HEK293 (cell line): ENCODE results near the gene FAM83F.

Source experiments
- CTCF ChIA-PET: fragments of 350-600 bp; formaldehyde crosslinking; extraction: SDS; loops from one replicate; lab custom pipeline; 2021; ENCODE audit warnings: antibody characterized with exemption; lab: Yijun Ruan, JAX
- POLR2A ChIA-PET: fragments of 300-600 bp; formaldehyde crosslinking; extraction: SDS; loops from one replicate; lab custom pipeline; 2020; ENCODE audit warnings: antibody characterized with exemption, inconsistent platforms; lab: Yijun Ruan, JAX
- H3K27ac ChIP-seq: fragments of 200-500 bp; sonication (Bioruptor generic); 2 replicates; pipeline ENCODE4 v1.5.1; 2014; ENCODE audit warnings: low read depth, low read length, control low read depth, inconsistent platforms; ENCODE audit errors: extremely low read depth
- H3K36me3 ChIP-seq, 2 experiments: fragments of 200-500 bp in 1 of 2; sonication (Bioruptor generic) in 1 of 2; 1 replicate in 1 of 2; 2 replicates in 1 of 2; pipeline ENCODE4 v1.5.1; 2014 to 2017; ENCODE audit warnings: inconsistent platforms in 2 of 2, low read length in 2 of 2; ENCODE audit not compliant: control insufficient read depth in 2 of 2, insufficient read depth in 1 of 2
- H3K4me1 ChIP-seq: fragments of 200-500 bp; sonication (Bioruptor generic); 2 replicates; pipeline ENCODE4 v1.5.1; 2014; ENCODE audit warnings: mild to moderate bottlenecking, low read length, inconsistent platforms; ENCODE audit not compliant: control insufficient read depth, insufficient read depth
- H3K4me3 ChIP-seq: 2 replicates; pipeline ENCODE4 v1.5.1; 2011; ENCODE audit warnings: low read depth, mild to moderate bottlenecking, control low read depth, low read length, moderate library complexity
- H3K9me3 ChIP-seq: fragments of 200-500 bp; sonication (Bioruptor generic); 2 replicates; pipeline ENCODE4 v1.5.1; 2014; ENCODE audit warnings: low read depth, low read length, inconsistent platforms; ENCODE audit not compliant: control insufficient read depth, insufficient read depth
- HOXA7 ChIP-seq: sonication (generic); formaldehyde crosslinking; IDR thresholded peaks from 2 replicates; pipeline ENCODE4 v1.8.1; 2022; ENCODE audit warnings: missing genetic modification reagents, borderline replicate concordance
- REPIN1 ChIP-seq: fragments of 450-650 bp; formaldehyde crosslinking; IDR thresholded peaks from 2 replicates; pipeline ENCODE4 v1.5.1; 2017; ENCODE audit warnings: missing biosample characterization, missing genetic modification characterization, low read depth
- YY1 ChIP-seq: fragments of 450-650 bp; formaldehyde crosslinking; IDR thresholded peaks from 2 replicates; pipeline ENCODE4 v1.5.1; 2018; ENCODE audit warnings: missing biosample characterization, missing genetic modification characterization
- ZBTB10 ChIP-seq: fragments of 450-650 bp; formaldehyde crosslinking; IDR thresholded peaks from 2 replicates; pipeline ENCODE4 v1.5.1; 2016; ENCODE audit warnings: missing biosample characterization, missing genetic modification characterization
- ZBTB20 ChIP-seq: fragments of 450-650 bp; formaldehyde crosslinking; IDR thresholded peaks from 2 replicates; pipeline ENCODE4 v1.5.1; 2016; ENCODE audit warnings: missing biosample characterization, missing genetic modification characterization
- ZBTB48 ChIP-seq: fragments of 450-650 bp; formaldehyde crosslinking; IDR thresholded peaks from 2 replicates; pipeline ENCODE4 v1.5.1; 2016; ENCODE audit warnings: missing biosample characterization, missing genetic modification characterization
- ZFP37 ChIP-seq: fragments of 450-650 bp; formaldehyde crosslinking; IDR thresholded peaks from 2 replicates; pipeline ENCODE4 v1.5.1; 2016; ENCODE audit warnings: missing biosample characterization, missing genetic modification characterization
- ZNF121 ChIP-seq: fragments of 450-650 bp; formaldehyde crosslinking; IDR thresholded peaks from 2 replicates; pipeline ENCODE4 v1.5.1; 2016; ENCODE audit warnings: missing biosample characterization, missing genetic modification characterization
- ZNF138 ChIP-seq: fragments of 450-650 bp; formaldehyde crosslinking; IDR thresholded peaks from 2 replicates; pipeline ENCODE4 v1.5.1; 2016; ENCODE audit warnings: missing biosample characterization, missing genetic modification characterization, borderline replicate concordance
- ZNF223 ChIP-seq: fragments of 450-650 bp; formaldehyde crosslinking; IDR thresholded peaks from 2 replicates; pipeline ENCODE4 v1.5.1; 2016; ENCODE audit warnings: missing biosample characterization, missing genetic modification characterization
- ZNF335 ChIP-seq: fragments of 450-650 bp; formaldehyde crosslinking; conservative IDR thresholded peaks from 2 replicates; pipeline ENCODE4 v1.5.1; 2016; ENCODE audit warnings: missing biosample characterization, missing genetic modification characterization
- ZNF366 ChIP-seq: fragments of 450-650 bp; formaldehyde crosslinking; conservative IDR thresholded peaks from 2 replicates; pipeline ENCODE4 v1.5.1; 2016; ENCODE audit warnings: missing biosample characterization, missing genetic modification characterization
- ZNF394 ChIP-seq: fragments of 450-650 bp; formaldehyde crosslinking; IDR thresholded peaks from 2 replicates; pipeline ENCODE4 v1.5.1; 2016; ENCODE audit warnings: missing biosample characterization, missing genetic modification characterization, mild to moderate bottlenecking, moderate library complexity, borderline replicate concordance
- ZNF48 ChIP-seq: fragments of 450-650 bp; formaldehyde crosslinking; IDR thresholded peaks from 2 replicates; pipeline ENCODE4 v1.5.1; 2016; ENCODE audit warnings: missing biosample characterization, missing genetic modification characterization
- ZNF549 ChIP-seq: fragments of 450-650 bp; IDR thresholded peaks from 2 replicates; pipeline ENCODE4 v1.5.1; 2018; ENCODE audit warnings: missing biosample characterization, missing genetic modification characterization, mild to moderate bottlenecking, inconsistent platforms, moderate library complexity
- ZNF558 ChIP-seq: fragments of 450-650 bp; formaldehyde crosslinking; IDR thresholded peaks from 2 replicates; pipeline ENCODE4 v1.5.1; 2016; ENCODE audit warnings: missing biosample characterization, missing genetic modification characterization
- ZNF561 ChIP-seq: fragments of 450-650 bp; IDR thresholded peaks from 2 replicates; pipeline ENCODE4 v1.5.1; 2018; ENCODE audit warnings: missing biosample characterization, missing genetic modification characterization, borderline replicate concordance
- ZNF600 ChIP-seq: fragments of 450-650 bp; formaldehyde crosslinking; IDR thresholded peaks from 2 replicates; pipeline ENCODE4 v1.5.1; 2016; ENCODE audit warnings: missing biosample characterization, missing genetic modification characterization
- ZNF791 ChIP-seq: fragments of 450-650 bp; formaldehyde crosslinking; IDR thresholded peaks from 2 replicates; pipeline ENCODE4 v1.5.1; 2016; ENCODE audit warnings: missing biosample characterization, missing genetic modification characterization
- ZSCAN4 ChIP-seq: fragments of 450-650 bp; formaldehyde crosslinking; IDR thresholded peaks from 2 replicates; pipeline ENCODE4 v1.5.1; 2017; ENCODE audit warnings: missing biosample characterization, missing genetic modification characterization
- TF ChIP-seq, protein P1 (sequence below): fragments of 450-650 bp; formaldehyde crosslinking; IDR thresholded peaks from 2 replicates; pipeline ENCODE4 v1.5.1; 2017; ENCODE audit warnings: missing biosample characterization, missing genetic modification characterization
- TF ChIP-seq, protein P2 (sequence below): fragments of 450-650 bp; IDR thresholded peaks from 2 replicates; pipeline ENCODE4 v1.5.1; 2018; ENCODE audit warnings: missing biosample characterization, missing genetic modification characterization
- TF ChIP-seq, protein P3 (sequence below): fragments of 450-650 bp; formaldehyde crosslinking; IDR thresholded peaks from 2 replicates; pipeline ENCODE4 v1.5.1; 2017; ENCODE audit warnings: missing biosample characterization, missing genetic modification characterization

Gene FAM83F

GRCh38 chr22:40018051-40018450 is 23.3 kb downstream of the FAM83F start:
- CTCF ChIA-PET, result interaction anchor here (0.6 to 1.8 kb wide), 4 partner anchors 10 to 484 kb away, joined by 3 to 8 read pairs (median 4); no protein-coding TSS in a partner anchor
- no peak overlapping the region for H3K27ac ChIP-seq
- H3K36me3 ChIP-seq, result no peaks in the 10 kb centered on the region
- no peak overlapping the region for H3K4me3 ChIP-seq
- H3K4me1 ChIP-seq, result no peaks in the 10 kb centered on the region
- H3K9me3 ChIP-seq, result no peaks in the 10 kb centered on the region
- no peak for TF ChIP-seq ZBTB20 (tag by site-specific recombination)
- TF ChIP-seq, all 188 proteins: peak for 0
- POLR2A ChIA-PET, result no interaction called here

- Histone ChIP-seq H3K36me3 (no peaks in the 10 kb centered on the region), H3K27ac (no peak overlapping the region), H3K4me1 (no peaks in the 10 kb centered on the region), H3K9me3 (no peaks in the 10 kb centered on the region), H3K4me3 (no peak overlapping the region)
- TF ChIP-seq ZNF558 (tag by site-specific recombination) (no peak), ZFP37 (tag by site-specific recombination) (no peak), ZNF48 (tag by site-specific recombination) (no peak), ZNF121 (tag by site-specific recombination) (no peak), ZNF561 (tag by site-specific recombination) (no peak), ZNF791 (tag by site-specific recombination) (no peak), ZBTB48 (tag by site-specific recombination) (no peak), ZNF138 (tag by site-specific recombination) (no peak), ZBTB10 (no peak), ZNF394 (no peak)
- TF ChIP-seq, protein P1, sequence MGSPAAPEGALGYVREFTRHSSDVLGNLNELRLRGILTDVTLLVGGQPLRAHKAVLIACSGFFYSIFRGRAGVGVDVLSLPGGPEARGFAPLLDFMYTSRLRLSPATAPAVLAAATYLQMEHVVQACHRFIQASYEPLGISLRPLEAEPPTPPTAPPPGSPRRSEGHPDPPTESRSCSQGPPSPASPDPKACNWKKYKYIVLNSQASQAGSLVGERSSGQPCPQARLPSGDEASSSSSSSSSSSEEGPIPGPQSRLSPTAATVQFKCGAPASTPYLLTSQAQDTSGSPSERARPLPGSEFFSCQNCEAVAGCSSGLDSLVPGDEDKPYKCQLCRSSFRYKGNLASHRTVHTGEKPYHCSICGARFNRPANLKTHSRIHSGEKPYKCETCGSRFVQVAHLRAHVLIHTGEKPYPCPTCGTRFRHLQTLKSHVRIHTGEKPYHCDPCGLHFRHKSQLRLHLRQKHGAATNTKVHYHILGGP (tag by site-specific recombination), result no peak
- ChIA-PET POLR2A (interaction anchor here (0.8 kb wide), 1 partner anchor 17 kb away, joined by 3 read pairs; no protein-coding TSS in a partner anchor), CTCF (interaction anchor here (0.6 to 1.8 kb wide), 4 partner anchors 17 to 699 kb away, joined by 3 to 8 read pairs (median 3); no protein-coding TSS in a partner anchor)
Measured at GRCh38 chr22:40019100-40019499, 24.3 kb downstream of the FAM83F start.

GRCh38 chr22:40020956-40021355 is 26.2 kb downstream of the FAM83F start:
- CTCF ChIA-PET, result interaction anchor here (2.0 to 6.5 kb wide), 2 partner anchors 10 to 487 kb away, joined by 4 to 109 read pairs; partner anchors contain the start of gene RPS19BP1
- POLR2A ChIA-PET, result no interaction called here
- Histone ChIP-seq H3K4me1 (no peaks in the 10 kb centered on the region), H3K9me3 (no peaks in the 10 kb centered on the region), H3K36me3 (no peaks in the 10 kb centered on the region), H3K4me3 (no peak overlapping the region), H3K27ac (no peak overlapping the region)
- no peak for TF ChIP-seq ZNF600 (tag by site-specific recombination)
- no peak for TF ChIP-seq ZNF223 (tag by site-specific recombination)
- TF ChIP-seq ZNF335, result no peak
- TF ChIP-seq REPIN1 (tag by site-specific recombination), result no peak
- TF ChIP-seq ZNF558 (tag by site-specific recombination), result no peak
- no peak for TF ChIP-seq ZSCAN4 (tag by site-specific recombination)
- TF ChIP-seq HOXA7 (CRISPR knock-in tag), result no peak
- TF ChIP-seq ZNF366 (tag by site-specific recombination), result no peak
- TF ChIP-seq, protein P2, sequence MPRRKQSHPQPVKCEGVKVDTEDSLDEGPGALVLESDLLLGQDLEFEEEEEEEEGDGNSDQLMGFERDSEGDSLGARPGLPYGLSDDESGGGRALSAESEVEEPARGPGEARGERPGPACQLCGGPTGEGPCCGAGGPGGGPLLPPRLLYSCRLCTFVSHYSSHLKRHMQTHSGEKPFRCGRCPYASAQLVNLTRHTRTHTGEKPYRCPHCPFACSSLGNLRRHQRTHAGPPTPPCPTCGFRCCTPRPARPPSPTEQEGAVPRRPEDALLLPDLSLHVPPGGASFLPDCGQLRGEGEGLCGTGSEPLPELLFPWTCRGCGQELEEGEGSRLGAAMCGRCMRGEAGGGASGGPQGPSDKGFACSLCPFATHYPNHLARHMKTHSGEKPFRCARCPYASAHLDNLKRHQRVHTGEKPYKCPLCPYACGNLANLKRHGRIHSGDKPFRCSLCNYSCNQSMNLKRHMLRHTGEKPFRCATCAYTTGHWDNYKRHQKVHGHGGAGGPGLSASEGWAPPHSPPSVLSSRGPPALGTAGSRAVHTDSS (tag by site-specific recombination), result no peak
- TF ChIP-seq, protein P3, sequence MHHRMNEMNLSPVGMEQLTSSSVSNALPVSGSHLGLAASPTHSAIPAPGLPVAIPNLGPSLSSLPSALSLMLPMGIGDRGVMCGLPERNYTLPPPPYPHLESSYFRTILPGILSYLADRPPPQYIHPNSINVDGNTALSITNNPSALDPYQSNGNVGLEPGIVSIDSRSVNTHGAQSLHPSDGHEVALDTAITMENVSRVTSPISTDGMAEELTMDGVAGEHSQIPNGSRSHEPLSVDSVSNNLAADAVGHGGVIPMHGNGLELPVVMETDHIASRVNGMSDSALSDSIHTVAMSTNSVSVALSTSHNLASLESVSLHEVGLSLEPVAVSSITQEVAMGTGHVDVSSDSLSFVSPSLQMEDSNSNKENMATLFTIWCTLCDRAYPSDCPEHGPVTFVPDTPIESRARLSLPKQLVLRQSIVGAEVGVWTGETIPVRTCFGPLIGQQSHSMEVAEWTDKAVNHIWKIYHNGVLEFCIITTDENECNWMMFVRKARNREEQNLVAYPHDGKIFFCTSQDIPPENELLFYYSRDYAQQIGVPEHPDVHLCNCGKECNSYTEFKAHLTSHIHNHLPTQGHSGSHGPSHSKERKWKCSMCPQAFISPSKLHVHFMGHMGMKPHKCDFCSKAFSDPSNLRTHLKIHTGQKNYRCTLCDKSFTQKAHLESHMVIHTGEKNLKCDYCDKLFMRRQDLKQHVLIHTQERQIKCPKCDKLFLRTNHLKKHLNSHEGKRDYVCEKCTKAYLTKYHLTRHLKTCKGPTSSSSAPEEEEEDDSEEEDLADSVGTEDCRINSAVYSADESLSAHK, result no peak
- no peak for TF ChIP-seq YY1 (tag by site-specific recombination)
- no peak for TF ChIP-seq ZBTB48 (tag by site-specific recombination)
- TF ChIP-seq ZNF549, result no peak
